Lower leg skin (tissue), 3 donors: ENCODE results near the gene FKBP11.

Source experiments
- CTCF ChIP-seq, 3 donors: fragments of 450-650 bp; IDR thresholded peaks; one replicate each; pipeline ENCODE4 v1.5.1; 2016; ENCODE audit warnings: antibody characterized with exemption in 3 of 3, mild to moderate bottlenecking in 3 of 3, moderate library complexity in 2 of 3
- POLR2A ChIP-seq, 2 donors: fragments of 450-650 bp; IDR thresholded peaks; one replicate each; pipeline ENCODE4 v1.6.1; 2016 to 2017; ENCODE audit warnings: antibody characterized with exemption in 2 of 2, mild to moderate bottlenecking in 1 of 2, moderate library complexity in 1 of 2

- TF ChIP-seq CTCF (IDR thresholded peaks at IDR 0.05): no peak
- TF ChIP-seq POLR2A (IDR thresholded peaks at IDR 0.05): no peak
Observed at GRCh38 chr12:48967991-48968390, 42.7 kb upstream of the FKBP11 start.
